Measurements from ENCODE around the gene CCNK. TPM values are rescaled to one million over a fixed set of nuclear protein-coding genes. Genes with fewer than 3 reads are reported as not detected.
A peak's percentile ranks its signal among the peaks of the same experiment; 100 is the strongest.

Gene CCNK
- total and polyA plus RNA-seq, 2 of the 13 experiments (the other 11 are each of a cell fraction or from before 2014, with no cell fraction given): 4.9 to 9.7 TPM

- TF ChIP-seq GPN1 (CRISPR knock-in tag; IDR thresholded peaks at IDR 0.05; ENCODE audit: borderline replicate concordance) (no peak), ZNF747 (CRISPR knock-in tag; IDR thresholded peaks at IDR 0.05; ENCODE audit: borderline replicate concordance) (0 out of 2 replicates have a peak, but pooled peaks have one; percentile 82), ZBTB46 (CRISPR knock-in tag; IDR thresholded peaks at IDR 0.05; ENCODE audit: borderline replicate concordance) (peak; percentile 97; the same call in 1 of the 2 replicates), ZNF784 (CRISPR knock-in tag; IDR thresholded peaks at IDR 0.05; ENCODE audit: borderline replicate concordance) (peak; percentile 22; the same call in 1 of the 2 replicates), ZNF138 (CRISPR knock-in tag; IDR thresholded peaks at IDR 0.05; ENCODE audit: low read depth) (no peak), ZNF180 (CRISPR knock-in tag; IDR thresholded peaks at IDR 0.05; ENCODE audit: borderline replicate concordance, low read depth) (no peak), ZNF563 (CRISPR knock-in tag; IDR thresholded peaks at IDR 0.05) (peak; percentile 39; the same call in 1 of the 2 replicates), SRF (IDR thresholded peaks at IDR 0.05; ENCODE audit: low read depth, low read length) (no peak), ZNF7 (CRISPR knock-in tag; IDR thresholded peaks at IDR 0.05) (no peak), ZNF3 (CRISPR knock-in tag; IDR thresholded peaks at IDR 0.05) (no peak), FUBP1 (CRISPR knock-in tag; IDR thresholded peaks at IDR 0.05; ENCODE audit: borderline replicate concordance) (no peak; the same call in 1 of the 2 replicates), ZNF17 (CRISPR knock-in tag; IDR thresholded peaks at IDR 0.05) (no peak), IRF9 (CRISPR knock-in tag; IDR thresholded peaks at IDR 0.05; ENCODE audit: borderline replicate concordance) (peak; percentile 84; the same call in 1 of the 2 replicates), ZNF143 (CRISPR knock-in tag; IDR thresholded peaks at IDR 0.05) (peak; percentile 51), TRIM24 (CRISPR knock-in tag; IDR thresholded peaks at IDR 0.05) (peak; percentile 92), FOSL2 (CRISPR knock-in tag; IDR thresholded peaks at IDR 0.05) (peak; percentile 91), GZF1 (CRISPR knock-in tag; IDR thresholded peaks at IDR 0.05) (no peak), PAXIP1 (CRISPR knock-in tag; conservative IDR thresholded peaks at IDR 0.05) (peak; percentile 100), ZMYM3 (CRISPR knock-in tag; IDR thresholded peaks at IDR 0.05) (peak; percentile 96), SMYD3 (CRISPR knock-in tag; IDR thresholded peaks at IDR 0.05) (peak; percentile 68; the same call in 1 of the 2 replicates), MIXL1 (CRISPR knock-in tag; IDR thresholded peaks at IDR 0.05) (peak; percentile 94)
Observed at GRCh38 chr14:99552572-99553216, 71.5 kb downstream of the CCNK start (continued).

Measured in HepG2 (cell line).